ENCODE data around the gene DOC2A. TPM values are rescaled to one million over a fixed set of nuclear protein-coding genes. Genes with fewer than 3 reads are reported as not detected.

DOC2A gene
- total RNA-seq, 2 experiments from 2014 or later = 0.34 TPM; not detected in 1

GRCh38 chr16:30011714-30012504 lies 1.1 kb upstream of the DOC2A start:
- H3K36me3 Mint-ChIP-seq (ENCODE audit: low read depth) = peaks cover 2% of the 10 kb centered on the region
- peak overlapping the region; percentile 69 for H3K4me3 Mint-ChIP-seq
- ATAC-seq (no peak), DNase-seq (no peak)
- peaks cover 10% of the 10 kb centered on the region for H3K4me1 Mint-ChIP-seq (ENCODE audit: low read depth)
- POLR2A ChIA-PET = no interaction called here
- peaks cover 32% of the 10 kb centered on the region for H3K27me3 Mint-ChIP-seq (ENCODE audit: low read depth)
- no peaks in the 10 kb centered on the region for H3K9me3 Mint-ChIP-seq (ENCODE audit: insufficient read depth)
- H3K27ac Mint-ChIP-seq = no peak overlapping the region
- CTCF ChIA-PET = no interaction called here

- CTCF ChIA-PET = interaction anchor here (1.4 kb wide), 1 partner anchor 308 kb away, joined by 3 read pairs; no protein-coding TSS in a partner anchor
- H3K36me3 Mint-ChIP-seq (ENCODE audit: low read depth) = peaks cover 4% of the 10 kb centered on the region
- ATAC-seq (peak; percentile 22), DNase-seq (no peak)
- POLR2A ChIA-PET = interaction anchor here (0.6 kb wide), 1 partner anchor 1178 kb away, joined by 3 read pairs; no protein-coding TSS in a partner anchor
- H3K4me3 Mint-ChIP-seq = peak overlapping the region; percentile 56
- H3K4me1 Mint-ChIP-seq (ENCODE audit: low read depth) = peaks cover 11% of the 10 kb centered on the region
- no peak overlapping the region for H3K27ac Mint-ChIP-seq
- peaks cover 27% of the 10 kb centered on the region for H3K27me3 Mint-ChIP-seq (ENCODE audit: low read depth)
- no peaks in the 10 kb centered on the region for H3K9me3 Mint-ChIP-seq (ENCODE audit: insufficient read depth)
Observed at GRCh38 chr16:30009990-30010843, 610 bp downstream of the DOC2A start.

- Mint-ChIP-seq H3K27ac (no peak overlapping the region), H3K27me3 (ENCODE audit: low read depth) (peaks cover 24% of the 10 kb centered on the region), H3K4me1 (ENCODE audit: low read depth) (peaks cover 11% of the 10 kb centered on the region), H3K9me3 (ENCODE audit: insufficient read depth) (no peaks in the 10 kb centered on the region), H3K4me3 (no peak overlapping the region), H3K36me3 (ENCODE audit: low read depth) (peaks cover 4% of the 10 kb centered on the region)
- CTCF ChIA-PET = interaction anchor here (1.1 to 1.4 kb wide), 2 partner anchors 12 to 307 kb away, joined by 3 to 4 read pairs; no protein-coding TSS in a partner anchor
- no peak for DNase-seq
- POLR2A ChIA-PET = interaction anchor here (1.3 kb wide), 1 partner anchor 318 kb away, joined by 4 read pairs; no protein-coding TSS in a partner anchor
- no peak for ATAC-seq
Observed at GRCh38 chr16:30009085-30009862, 1.6 kb downstream of the DOC2A start.

GRCh38 chr16:30007378-30007895 lies 3.4 kb downstream of the DOC2A start:
- Mint-ChIP-seq H3K27me3 (ENCODE audit: low read depth) (peaks cover 22% of the 10 kb centered on the region), H3K27ac (no peak overlapping the region), H3K4me1 (ENCODE audit: low read depth) (peaks cover 11% of the 10 kb centered on the region), H3K36me3 (ENCODE audit: low read depth) (peaks cover 13% of the 10 kb centered on the region), H3K9me3 (ENCODE audit: insufficient read depth) (no peaks in the 10 kb centered on the region), H3K4me3 (no peak overlapping the region)
- DNase-seq = no peak
- no peak for ATAC-seq
- POLR2A ChIA-PET = interaction anchor here (1.3 kb wide), 1 partner anchor 316 kb away, joined by 4 read pairs; no protein-coding TSS in a partner anchor
- CTCF ChIA-PET = no interaction called here

- Mint-ChIP-seq H3K27ac (no peak overlapping the region), H3K4me1 (ENCODE audit: low read depth) (peaks cover 7% of the 10 kb centered on the region), H3K27me3 (ENCODE audit: low read depth) (peaks cover 16% of the 10 kb centered on the region), H3K9me3 (ENCODE audit: insufficient read depth) (no peaks in the 10 kb centered on the region), H3K4me3 (no peak overlapping the region), H3K36me3 (ENCODE audit: low read depth) (peaks cover 16% of the 10 kb centered on the region)
- ChIA-PET POLR2A (interaction anchor here (1.2 kb wide), 1 partner anchor 33 kb away, joined by 3 read pairs; the partner anchor contains the start of gene TAOK2), CTCF (interaction anchor here (1.2 to 1.3 kb wide), 3 partner anchors 10 to 48 kb away, joined by 3 to 6 read pairs (median 5); no protein-coding TSS in a partner anchor)
- ATAC-seq = no peak
- no peak for DNase-seq
Observed at GRCh38 chr16:30006659-30007377, 4.0 kb downstream of the DOC2A start.

- ChIA-PET CTCF (interaction anchor here (0.7 to 2.2 kb wide), 10 partner anchors 9 to 305 kb away, joined by 3 to 6 read pairs (median 4); partner anchors contain the start of genes KCTD13 and MAZ), POLR2A (interaction anchor here (0.5 to 1.2 kb wide), 2 partner anchors 32 to 133 kb away, joined by 3 read pairs; partner anchors contain the start of gene TAOK2)
- no peak overlapping the region for H3K4me3 Mint-ChIP-seq
- ATAC-seq (no peak), DNase-seq (no peak)
- H3K9me3 Mint-ChIP-seq (ENCODE audit: insufficient read depth) = no peaks in the 10 kb centered on the region
- no peak overlapping the region for H3K27ac Mint-ChIP-seq
- peaks cover 16% of the 10 kb centered on the region for H3K36me3 Mint-ChIP-seq (ENCODE audit: low read depth)
- H3K27me3 Mint-ChIP-seq (ENCODE audit: low read depth) = peaks cover 13% of the 10 kb centered on the region
- peaks cover 7% of the 10 kb centered on the region for H3K4me1 Mint-ChIP-seq (ENCODE audit: low read depth)
Observed at GRCh38 chr16:30006095-30006473, 4.7 kb downstream of the DOC2A start.

- H3K9me3 Mint-ChIP-seq (ENCODE audit: insufficient read depth) = no peaks in the 10 kb centered on the region
- peak; percentile 51 for ATAC-seq
- CTCF ChIA-PET = interaction anchor here (0.7 to 2.2 kb wide), 10 partner anchors 9 to 304 kb away, joined by 3 to 6 read pairs (median 4); partner anchors contain the start of genes KCTD13 and MAZ
- no peak overlapping the region for H3K27ac Mint-ChIP-seq
- H3K36me3 Mint-ChIP-seq (ENCODE audit: low read depth) = peaks cover 16% of the 10 kb centered on the region
- H3K4me3 Mint-ChIP-seq = no peak overlapping the region
- peaks cover 6% of the 10 kb centered on the region for H3K4me1 Mint-ChIP-seq (ENCODE audit: low read depth)
- peak; percentile 53 for DNase-seq
- POLR2A ChIA-PET = interaction anchor here (0.5 to 1.3 kb wide), 3 partner anchors 32 to 305 kb away, joined by 3 to 4 read pairs (median 3); partner anchors contain the start of gene TAOK2
- peaks cover 11% of the 10 kb centered on the region for H3K27me3 Mint-ChIP-seq (ENCODE audit: low read depth)
Observed at GRCh38 chr16:30005341-30006094, 5.3 kb downstream of the DOC2A start.

- H3K27ac Mint-ChIP-seq = no peak overlapping the region
- H3K4me1 Mint-ChIP-seq (ENCODE audit: low read depth) = peaks cover 2% of the 10 kb centered on the region
- ATAC-seq = peak; percentile 2
- no peak overlapping the region for H3K4me3 Mint-ChIP-seq
- DNase-seq = no peak
- peaks cover 5% of the 10 kb centered on the region for H3K27me3 Mint-ChIP-seq (ENCODE audit: low read depth)
- no peaks in the 10 kb centered on the region for H3K9me3 Mint-ChIP-seq (ENCODE audit: insufficient read depth)
- ChIA-PET CTCF (interaction anchor here (0.7 to 2.2 kb wide), 4 partner anchors 23 to 304 kb away, joined by 3 to 6 read pairs (median 4); partner anchors contain the start of gene TMEM219), POLR2A (interaction anchor here (0.8 to 1.3 kb wide), 2 partner anchors 9 to 305 kb away, joined by 3 to 4 read pairs; partner anchors contain the start of gene HIRIP3)
- H3K36me3 Mint-ChIP-seq (ENCODE audit: low read depth) = peaks cover 18% of the 10 kb centered on the region
Observed at GRCh38 chr16:30004811-30005242, 6.0 kb downstream of the DOC2A start.

GRCh38 chr16:30004424-30004776 lies 6.4 kb downstream of the DOC2A start:
- no peak for DNase-seq
- ChIA-PET CTCF (interaction anchor here (0.7 to 2.2 kb wide), 4 partner anchors 23 to 304 kb away, joined by 3 to 6 read pairs (median 4); partner anchors contain the start of gene TMEM219), POLR2A (interaction anchor here (0.8 to 1.3 kb wide), 2 partner anchors 9 to 304 kb away, joined by 3 to 4 read pairs; partner anchors contain the start of gene HIRIP3)
- H3K27ac Mint-ChIP-seq = no peak overlapping the region
- H3K9me3 Mint-ChIP-seq (ENCODE audit: insufficient read depth) = no peaks in the 10 kb centered on the region
- H3K4me1 Mint-ChIP-seq (ENCODE audit: low read depth) = peaks cover 6% of the 10 kb centered on the region
- no peak for ATAC-seq
- H3K27me3 Mint-ChIP-seq (ENCODE audit: low read depth) = peaks cover under 1% of the 10 kb centered on the region
- H3K4me3 Mint-ChIP-seq = no peak overlapping the region
- H3K36me3 Mint-ChIP-seq (ENCODE audit: low read depth) = peaks cover 22% of the 10 kb centered on the region
